ENCODE measurements around the gene PARD3. TPM values are rescaled to one million over a fixed set of nuclear protein-coding genes. Genes with fewer than 3 reads are reported as not detected.

The PARD3 gene
- total RNA-seq, 4 donors from 2014 or later: 27.3 to 65.3 (median 55.6) TPM

- intact Hi-C loops (cut with DNase I; ENCODE audit: low total_unique reads) (no loop called here), in situ Hi-C loops (cut with MboI; ENCODE audit: low pct_ligation_motif_present in 1 of 4, low pct_unique_long_range_greater_than_20kb in 1 of 4, low sequenced_read_pairs in 3 of 4) (no loop called here)
- Histone ChIP-seq H3K27ac (no peak overlapping the region), H3K36me3 (peaks cover 0 to 4% (median 0%) of the 10 kb centered on the region in 4 donors), H3K27me3 (no peaks in the 10 kb centered on the region), H3K4me3 (no peak overlapping the region), H3K4me1 (peaks cover 0 to 15% (median 2%) of the 10 kb centered on the region in 4 donors), H3K9me3 (no peaks in the 10 kb centered on the region)
- no peak for DNase-seq
- TF ChIP-seq, protein P1, sequence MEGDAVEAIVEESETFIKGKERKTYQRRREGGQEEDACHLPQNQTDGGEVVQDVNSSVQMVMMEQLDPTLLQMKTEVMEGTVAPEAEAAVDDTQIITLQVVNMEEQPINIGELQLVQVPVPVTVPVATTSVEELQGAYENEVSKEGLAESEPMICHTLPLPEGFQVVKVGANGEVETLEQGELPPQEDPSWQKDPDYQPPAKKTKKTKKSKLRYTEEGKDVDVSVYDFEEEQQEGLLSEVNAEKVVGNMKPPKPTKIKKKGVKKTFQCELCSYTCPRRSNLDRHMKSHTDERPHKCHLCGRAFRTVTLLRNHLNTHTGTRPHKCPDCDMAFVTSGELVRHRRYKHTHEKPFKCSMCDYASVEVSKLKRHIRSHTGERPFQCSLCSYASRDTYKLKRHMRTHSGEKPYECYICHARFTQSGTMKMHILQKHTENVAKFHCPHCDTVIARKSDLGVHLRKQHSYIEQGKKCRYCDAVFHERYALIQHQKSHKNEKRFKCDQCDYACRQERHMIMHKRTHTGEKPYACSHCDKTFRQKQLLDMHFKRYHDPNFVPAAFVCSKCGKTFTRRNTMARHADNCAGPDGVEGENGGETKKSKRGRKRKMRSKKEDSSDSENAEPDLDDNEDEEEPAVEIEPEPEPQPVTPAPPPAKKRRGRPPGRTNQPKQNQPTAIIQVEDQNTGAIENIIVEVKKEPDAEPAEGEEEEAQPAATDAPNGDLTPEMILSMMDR (IDR thresholded peaks at IDR 0.05): no peak
- no peak for TF ChIP-seq POLR2AphosphoS5 (IDR thresholded peaks at IDR 0.05)
- no peak for TF ChIP-seq POLR2A (IDR thresholded peaks at IDR 0.05)
- TF ChIP-seq EP300 (IDR thresholded peaks at IDR 0.05; ENCODE audit: low read depth): no peak
- 84 to 86% methylated on average over 6 of the region's 6 CpGs for WGBS, 2 donors (ENCODE audit: low coverage in 1 of 2)
Observed at GRCh38 chr10:34124522-34125035, 690.5 kb downstream of the PARD3 start.

DNA sequence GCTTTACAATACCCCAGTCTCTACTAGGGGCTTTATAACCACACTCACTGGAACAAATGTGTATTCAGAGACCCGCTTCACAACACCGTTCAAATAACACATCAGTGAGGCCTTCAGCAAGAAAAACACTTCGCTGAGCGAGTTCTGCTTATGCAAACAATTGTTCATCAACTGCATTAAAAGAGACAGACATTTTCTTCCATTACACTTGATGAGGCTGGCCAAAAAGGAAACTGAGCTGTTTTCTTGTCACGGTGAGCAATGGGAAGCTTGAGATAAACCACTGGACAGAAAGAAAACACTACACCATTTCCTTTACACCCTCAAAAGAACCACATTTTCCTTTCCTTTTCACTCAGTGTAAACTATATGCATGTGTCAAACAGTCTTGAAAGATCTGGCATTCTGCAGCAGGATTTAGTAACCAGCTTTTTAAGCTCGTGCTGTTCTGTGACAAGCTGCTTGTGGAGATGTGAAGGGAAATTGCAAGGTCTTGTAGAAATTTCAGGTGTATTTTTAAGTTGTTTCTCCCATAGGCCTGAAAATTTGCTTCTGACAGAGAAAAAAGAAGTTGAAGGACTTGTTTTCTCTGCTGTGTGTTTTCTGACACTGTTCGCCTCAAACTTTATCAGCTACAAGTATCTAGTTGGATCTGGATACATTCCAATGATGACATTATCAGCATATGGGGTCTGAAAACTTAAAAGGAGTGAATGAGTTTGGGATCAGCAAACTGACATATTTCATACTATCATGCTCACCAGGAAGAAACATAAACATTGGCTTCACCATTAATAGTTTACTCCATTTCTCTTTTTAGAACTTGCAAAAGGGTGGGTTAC is 693.1 kb downstream of the PARD3 start:
- in situ Hi-C loops (cut with MboI; ENCODE audit: low pct_ligation_motif_present in 1 of 4, low pct_unique_long_range_greater_than_20kb in 1 of 4, low sequenced_read_pairs in 3 of 4): no loop called here
- Histone ChIP-seq H3K4me1 (peaks cover 0 to 15% (median 2%) of the 10 kb centered on the region in 4 donors), H3K9me3 (no peaks in the 10 kb centered on the region), H3K4me3 (no peak overlapping the region), H3K27ac (no peak overlapping the region), H3K36me3 (no peaks in the 10 kb centered on the region), H3K27me3 (no peaks in the 10 kb centered on the region)
- DNase-seq: no peak
- 64 to 65% methylated on average over 4 to 7 of the region's 7 CpGs for WGBS, 2 donors (ENCODE audit: low coverage in 1 of 2)
- TF ChIP-seq, protein P1 (IDR thresholded peaks at IDR 0.05): no peak
- TF ChIP-seq POLR2AphosphoS5 (IDR thresholded peaks at IDR 0.05): no peak
- no peak for TF ChIP-seq POLR2A (IDR thresholded peaks at IDR 0.05)
- no peak for TF ChIP-seq EP300 (IDR thresholded peaks at IDR 0.05; ENCODE audit: low read depth)
- intact Hi-C loops (cut with DNase I; ENCODE audit: low total_unique reads): no loop called here

DNA sequence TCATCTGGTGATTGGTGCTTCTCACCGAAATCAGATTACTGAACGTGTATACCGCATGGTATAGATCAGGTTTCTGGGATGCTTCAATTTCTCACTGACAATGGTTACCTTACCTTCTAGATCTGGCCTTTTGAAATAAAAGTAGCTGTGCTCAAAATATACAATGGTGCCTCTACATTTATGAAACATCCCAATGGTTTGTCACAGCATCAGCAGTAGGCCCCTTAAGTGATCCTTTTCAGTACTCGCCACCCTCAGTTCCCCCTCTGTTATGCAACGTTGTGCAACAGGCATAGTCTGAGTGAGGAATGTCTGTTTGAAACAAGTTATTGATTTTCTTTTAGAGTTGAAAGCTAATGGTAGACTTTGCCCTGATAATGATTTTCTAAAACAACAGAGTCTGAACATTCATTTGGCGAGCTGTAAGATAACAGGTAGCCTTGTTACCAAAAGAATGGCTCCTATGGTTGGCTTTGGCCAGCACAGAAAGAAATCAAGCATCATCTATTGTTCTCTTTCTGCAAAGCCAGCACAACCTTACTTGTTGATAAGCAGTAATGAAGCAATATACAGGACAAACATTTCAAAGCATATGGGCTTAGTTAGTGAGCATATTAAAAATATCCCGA is 693.9 kb downstream of the PARD3 start:
- peaks cover 0 to 19% (median 2%) of the 10 kb centered on the region in 4 donors for H3K4me1 ChIP-seq
- no peak for DNase-seq
- TF ChIP-seq POLR2AphosphoS5 (IDR thresholded peaks at IDR 0.05) (no peak), EP300 (IDR thresholded peaks at IDR 0.05; ENCODE audit: low read depth) (no peak), POLR2A (IDR thresholded peaks at IDR 0.05) (no peak)
- TF ChIP-seq, protein P1 (IDR thresholded peaks at IDR 0.05): no peak
- no peaks in the 10 kb centered on the region for H3K36me3 ChIP-seq
- intact Hi-C loops (cut with DNase I; ENCODE audit: low total_unique reads) (no loop called here), in situ Hi-C loops (cut with MboI; ENCODE audit: low pct_ligation_motif_present in 1 of 4, low pct_unique_long_range_greater_than_20kb in 1 of 4, low sequenced_read_pairs in 3 of 4) (no loop called here)
- no peaks in the 10 kb centered on the region for H3K27me3 ChIP-seq
- H3K4me3 ChIP-seq: no peak overlapping the region
- H3K27ac ChIP-seq: no peak overlapping the region
- WGBS, 2 donors (ENCODE audit: low coverage in 1 of 2): 93 to 96% methylated on average over 5 to 7 of the region's 7 CpGs
- H3K9me3 ChIP-seq: no peaks in the 10 kb centered on the region

GRCh38 chr10:34119456-34119855 is 695.6 kb downstream of the PARD3 start:
- no peaks in the 10 kb centered on the region for H3K9me3 ChIP-seq
- H3K4me3 ChIP-seq: no peak overlapping the region
- no peaks in the 10 kb centered on the region for H3K27me3 ChIP-seq
- in situ Hi-C loops (cut with MboI; ENCODE audit: low pct_ligation_motif_present in 1 of 4, low pct_unique_long_range_greater_than_20kb in 1 of 4, low sequenced_read_pairs in 3 of 4): no loop called here
- WGBS, 2 donors (ENCODE audit: low coverage in 1 of 2): 87 to 97% methylated on average over 13 to 25 of the region's 25 CpGs
- TF ChIP-seq EP300 (IDR thresholded peaks at IDR 0.05; ENCODE audit: low read depth) (no peak), POLR2A (IDR thresholded peaks at IDR 0.05) (no peak), POLR2AphosphoS5 (IDR thresholded peaks at IDR 0.05) (no peak)
- TF ChIP-seq, protein P1 (IDR thresholded peaks at IDR 0.05): no peak
- H3K4me1 ChIP-seq: peaks cover 0 to 19% (median 2%) of the 10 kb centered on the region in 4 donors
- no peak for DNase-seq
- no peak overlapping the region for H3K27ac ChIP-seq
- H3K36me3 ChIP-seq: no peaks in the 10 kb centered on the region
- intact Hi-C loops (cut with DNase I; ENCODE audit: low total_unique reads): no loop called here
